Aorta (tissue), 5 donors: Measurements from ENCODE around the gene HCFC1. TPM values are rescaled to one million over a fixed set of nuclear protein-coding genes. Genes with fewer than 3 reads are reported as not detected.
"Not testable (repeated sequence)": the region's sequence is repeated elsewhere in the genome, so short reads cannot be mapped to it uniquely, and the experiment has no call there.

Source experiments
- ATAC-seq: fragments of 200-7000 bp; cut with Tn5 transposase; one replicate; pipeline ENCODE4 v1.9.1; 2022; ENCODE audit warnings: moderate library complexity; ENCODE audit not compliant: low FRiP score
- DNase-seq, 2 donors: peaks; one replicate each; pipeline ENCODE4 v3.0.0-alpha.2; 2020
- H3K27ac ChIP-seq, 2 donors: one replicate each; pipeline ENCODE4 v1.5.1; 2013; ENCODE audit warnings: low read length in 2 of 2, mild to moderate bottlenecking in 2 of 2, moderate library complexity in 2 of 2, control low read depth in 1 of 2, inconsistent platforms in 1 of 2, low read depth in 1 of 2
- H3K27me3 ChIP-seq, 2 donors: one replicate each; pipeline ENCODE4 v1.6.1; 2013; ENCODE audit warnings: control low read depth in 1 of 2, low read length in 1 of 2, mild to moderate bottlenecking in 1 of 2, moderate library complexity in 1 of 2; ENCODE audit not compliant: insufficient read depth in 2 of 2, control insufficient read depth in 1 of 2
- H3K36me3 ChIP-seq, 2 donors: one replicate each; pipeline ENCODE4 v1.6.1; 2013; ENCODE audit warnings: control low read depth in 1 of 2, low read length in 1 of 2, mild to moderate bottlenecking in 1 of 2; ENCODE audit not compliant: insufficient read depth in 2 of 2, control insufficient read depth in 1 of 2
- H3K4me1 ChIP-seq, 2 donors: one replicate each; pipeline ENCODE4 v1.6.1; 2013; ENCODE audit warnings: low read length in 2 of 2, control low read depth in 1 of 2, mild to moderate bottlenecking in 1 of 2, moderate library complexity in 1 of 2; ENCODE audit not compliant: insufficient read depth in 2 of 2, control insufficient read depth in 1 of 2
- H3K4me3 ChIP-seq, 2 donors: one replicate each; pipeline ENCODE4 v1.5.1; 2013; ENCODE audit warnings: low read length in 2 of 2, control low read depth in 1 of 2, mild to moderate bottlenecking in 1 of 2
- H3K9me3 ChIP-seq: one replicate; pipeline ENCODE4 v1.6.1; 2013; ENCODE audit warnings: mild to moderate bottlenecking, low read length; ENCODE audit not compliant: control insufficient read depth
- WGBS, 2 donors: extraction: QIAGEN DNeasy Blood & Tissue Kit; methylation state at CpG; one replicate each; pipeline ENCODE4 v1.1.7; 2013; 5-methylcytosine and 5-hydroxymethylcytosine counted together
- intact Hi-C, 2 donors: fragments of 100-400 bp; cut with DNase I; formaldehyde crosslinking; loops; one replicate each; pipeline versions ENCODE4 v1.14.2 to v1.15.0; 2022
- polyA plus RNA-seq, 2 donors: library from polyadenylated mRNA; stranded (reverse); fragments of 200-250 nt; gene quantifications; one replicate each; pipeline ENCODE4 v1.2.3, GENCODE V29; 2013
- total RNA-seq, 2 donors: library from RNA; stranded (reverse); fragmentation: NEBNext Ultra II Directional; extraction: Animal tissue kit (Norgen Biotek cat#: 25700); gene quantifications; one replicate each; pipeline ENCODE4 v1.2.1, GENCODE V29; 2021
- donor health status: healthy with polysubstance abuse.
- donor health status: Bipolar disorder and iron deficiency.
- donor health status: DM: no; HTN: no; CAD: no.
- donor health status: DM: no; HTN: no; CAD: no.
- donor health status: DM: yes; HTN: yes; CAD: no.

HCFC1 gene
- total and polyA plus RNA-seq, 4 donors = 6.5 to 41.8 (median 30.9) TPM

GRCh38 chrX:153983321-153983801, 11.7 kb upstream of the HCFC1 start:
- ATAC-seq (no peak), DNase-seq (no peak)
- intact Hi-C loops = no loop called here
- no peak overlapping the region for H3K4me3 ChIP-seq
- H3K36me3 ChIP-seq = no peaks in the 10 kb centered on the region
- H3K9me3 ChIP-seq = no peaks in the 10 kb centered on the region
- no peak overlapping the region for H3K27ac ChIP-seq
- H3K4me1 ChIP-seq = no peaks in the 10 kb centered on the region
- 88 to 92% methylated on average over 12 of the region's 12 CpGs for WGBS, 2 donors
- H3K27me3 ChIP-seq = no peaks in the 10 kb centered on the region

- DNase-seq = peak; percentile 76 to 82
- H3K27ac ChIP-seq = no peak overlapping the region
- WGBS, 2 donors = 92 to 94% methylated on average over 52 of the region's 52 CpGs
- no peaks in the 10 kb centered on the region for H3K4me1 ChIP-seq
- peak; percentile 5 for ATAC-seq
- H3K9me3 ChIP-seq = no peaks in the 10 kb centered on the region
- H3K4me3 ChIP-seq = no peak overlapping the region
- no peaks in the 10 kb centered on the region for H3K36me3 ChIP-seq
- no peaks in the 10 kb centered on the region for H3K27me3 ChIP-seq
- intact Hi-C loops = no loop called here
Measured at GRCh38 chrX:153981771-153982533, 10.3 kb upstream of the HCFC1 start.

- no peaks in the 10 kb centered on the region for H3K27me3 ChIP-seq
- intact Hi-C loops = no loop called here
- H3K4me1 ChIP-seq = no peaks in the 10 kb centered on the region
- no peak overlapping the region for H3K4me3 ChIP-seq
- H3K27ac ChIP-seq = no peak overlapping the region
- ATAC-seq (no peak), DNase-seq (no peak)
- 80 to 88% methylated on average over 7 of the region's 7 CpGs for WGBS, 2 donors
- H3K36me3 ChIP-seq = no peaks in the 10 kb centered on the region
- no peaks in the 10 kb centered on the region for H3K9me3 ChIP-seq
Measured at GRCh38 chrX:153981231-153981630, 9.6 kb upstream of the HCFC1 start.

GRCh38 chrX:153980394-153980793, 8.8 kb upstream of the HCFC1 start:
- H3K4me1 ChIP-seq, H3K9me3 ChIP-seq, intact Hi-C loops, H3K36me3 ChIP-seq, H3K27me3 ChIP-seq, ATAC-seq, H3K4me3 ChIP-seq, DNase-seq, H3K27ac ChIP-seq: not testable (repeated sequence)
- WGBS, 2 donors = 68 to 75% methylated on average over 9 of the region's 10 CpGs

- intact Hi-C loops = no loop called here
- 83 to 87% methylated on average over 3 of the region's 3 CpGs for WGBS, 2 donors
- no peaks in the 10 kb centered on the region for H3K36me3 ChIP-seq
- ATAC-seq (no peak), DNase-seq (no peak)
- H3K9me3 ChIP-seq = no peaks in the 10 kb centered on the region
- H3K27ac ChIP-seq = peak overlapping the region in 1 of 2 donors; percentile 3
- peaks cover 0 to 4% of the 10 kb centered on the region in 2 donors for H3K4me1 ChIP-seq
- H3K27me3 ChIP-seq = no peaks in the 10 kb centered on the region
- no peak overlapping the region for H3K4me3 ChIP-seq
Measured at GRCh38 chrX:153974726-153975286, 3.2 kb upstream of the HCFC1 start.

GRCh38 chrX:153974003-153974725, 2.5 kb upstream of the HCFC1 start:
- no peaks in the 10 kb centered on the region for H3K9me3 ChIP-seq
- ATAC-seq (no peak), DNase-seq (peak in 1 of 2 donors; percentile 59)
- no peaks in the 10 kb centered on the region for H3K27me3 ChIP-seq
- peaks cover 0 to 4% of the 10 kb centered on the region in 2 donors for H3K4me1 ChIP-seq
- H3K4me3 ChIP-seq = no peak overlapping the region
- H3K36me3 ChIP-seq = no peaks in the 10 kb centered on the region
- 82 to 85% methylated on average over 14 of the region's 14 CpGs for WGBS, 2 donors
- H3K27ac ChIP-seq = peak overlapping the region in 1 of 2 donors; percentile 3
- intact Hi-C loops = no loop called here

GRCh38 chrX:153973127-153974002, 1.7 kb upstream of the HCFC1 start:
- Histone ChIP-seq H3K36me3 (no peaks in the 10 kb centered on the region), H3K27ac (peak overlapping the region in 1 of 2 donors; percentile 78), H3K4me1 (peaks cover 0 to 4% of the 10 kb centered on the region in 2 donors), H3K4me3 (peak overlapping the region; percentile 48 to 65), H3K9me3 (no peaks in the 10 kb centered on the region), H3K27me3 (no peaks in the 10 kb centered on the region)
- ATAC-seq (no peak), DNase-seq (peak in 1 of 2 donors; percentile 49)
- WGBS, 2 donors = 40 to 57% methylated on average over 20 of the region's 20 CpGs
- intact Hi-C loops = loop anchor here in 1 of 2 donors (2.0 kb wide), 1 partner anchor 45 kb away; no protein-coding TSS in a partner anchor
